GM23338 (cell line): ENCODE data around the gene VSIG8. TPM values are rescaled to one million over a fixed set of nuclear protein-coding genes. Genes with fewer than 3 reads are reported as not detected.
A peak's percentile ranks its signal among the peaks of the same experiment; 100 is the strongest.

Experiments used
- ATAC-seq: fragments of 200-7000 bp; cut with Tn5 transposase; 3 replicates; pipeline ENCODE4 v1.9.1; 2020
- DNase-seq: peaks from one replicate; pipeline ENCODE4 v3.0.0-alpha.2; 2015; ENCODE audit warnings: low spot score
- H2AFZ ChIP-seq: fragments of 200-600 bp; sonication (generic); 2 replicates; pipeline ENCODE4 v1.8.0; 2016; ENCODE audit warnings: antibody characterized with exemption, mild to moderate bottlenecking, moderate library complexity
- H3F3A ChIP-seq: fragments of 200-600 bp; sonication (generic); replicated peaks from 2 replicates; pipeline ENCODE4 v1.8.0; 2017; ENCODE audit warnings: antibody characterized with exemption, mixed run types, low read depth
- H3K27ac ChIP-seq: fragments of 200-600 bp; sonication (generic); 2 replicates; pipeline ENCODE4 v1.6.1; 2016; ENCODE audit warnings: low read depth
- H3K27me3 ChIP-seq: fragments of 200-600 bp; sonication (generic); 2 replicates; pipeline ENCODE4 v1.8.0; 2016; ENCODE audit warnings: mild to moderate bottlenecking, mixed run types, moderate library complexity; ENCODE audit not compliant: insufficient read depth
- H3K36me3 ChIP-seq: fragments of 200-600 bp; sonication (generic); 2 replicates; pipeline ENCODE4 v1.8.0; 2016; ENCODE audit warnings: mild to moderate bottlenecking; ENCODE audit not compliant: insufficient read depth
- H3K4me1 ChIP-seq: fragments of 200-600 bp; sonication (generic); 2 replicates; pipeline ENCODE4 v1.8.0; 2016; ENCODE audit warnings: mild to moderate bottlenecking, moderate library complexity; ENCODE audit not compliant: insufficient read depth
- H3K4me2 ChIP-seq: fragments of 200-600 bp; sonication (generic); 2 replicates; pipeline ENCODE4 v1.7.1; 2017; ENCODE audit warnings: mixed run types
- H3K4me3 ChIP-seq: fragments of 200-600 bp; sonication (generic); 2 replicates; pipeline ENCODE4 v1.6.1; 2016; ENCODE audit warnings: mixed run types
- H3K79me2 ChIP-seq: fragments of 200-600 bp; sonication (generic); replicated peaks from 2 replicates; pipeline ENCODE4 v1.8.0; 2017; ENCODE audit warnings: mild to moderate bottlenecking; ENCODE audit not compliant: insufficient read depth
- H3K9me2 ChIP-seq: fragments of 200-600 bp; sonication (generic); 2 replicates; pipeline ENCODE4 v1.8.0; 2017; ENCODE audit not compliant: insufficient read depth
- H4K20me1 ChIP-seq: fragments of 200-600 bp; sonication (generic); replicated peaks from 2 replicates; pipeline ENCODE4 v1.8.0; 2017; ENCODE audit warnings: mild to moderate bottlenecking; ENCODE audit not compliant: insufficient read depth
- H3K27ac Mint-ChIP-seq: 2 replicates; pipeline ENCODE4 v1.8.0; 2020; ENCODE audit warnings: inconsistent platforms, mild to moderate bottlenecking, moderate library complexity, mixed read lengths
- H3K27me3 Mint-ChIP-seq: 3 replicates; pipeline ENCODE4 v1.8.0; 2022; ENCODE audit warnings: low read depth, mild to moderate bottlenecking, moderate library complexity, mixed read lengths, inconsistent platforms; ENCODE audit not compliant: insufficient read depth, poor library complexity
- H3K36me3 Mint-ChIP-seq: 3 replicates; pipeline ENCODE4 v1.8.0; 2021; ENCODE audit warnings: low read depth, mild to moderate bottlenecking, inconsistent platforms, moderate library complexity, mixed read lengths
- H3K4me1 Mint-ChIP-seq: 3 replicates; pipeline ENCODE4 v1.8.0; 2020; ENCODE audit warnings: mild to moderate bottlenecking, inconsistent platforms, mixed read lengths
- H3K4me3 Mint-ChIP-seq: 3 replicates; pipeline ENCODE4 v1.8.0; 2021; ENCODE audit warnings: moderate library complexity, mild to moderate bottlenecking, inconsistent platforms, mixed read lengths
- H3K9me3 Mint-ChIP-seq: 3 replicates; pipeline ENCODE4 v1.8.0; 2020; ENCODE audit warnings: moderate library complexity, mild to moderate bottlenecking, inconsistent platforms, mixed read lengths
- EZH2 ChIP-seq: fragments of 200-600 bp; sonication (generic); IDR thresholded peaks from one replicate; pipeline ENCODE4 v1.8.0; 2017; ENCODE audit warnings: antibody characterized with exemption, mild to moderate bottlenecking, low read depth; ENCODE audit not compliant: unreplicated experiment
- EZH2phosphoT487 ChIP-seq: fragments of 200-600 bp; sonication (generic); IDR thresholded peaks from one replicate; pipeline ENCODE4 v1.8.1; 2018; ENCODE audit warnings: antibody characterized with exemption; ENCODE audit not compliant: unreplicated experiment
- JUNB ChIP-seq: IDR thresholded peaks from one replicate; pipeline ENCODE4 v1.6.1; 2016; ENCODE audit warnings: antibody characterized with exemption; ENCODE audit not compliant: unreplicated experiment
- NANOG ChIP-seq: IDR thresholded peaks from 2 replicates; pipeline ENCODE4 v1.6.1; 2016; ENCODE audit warnings: antibody characterized with exemption, borderline replicate concordance
- POLR2AphosphoS5 ChIP-seq: IDR thresholded peaks from 2 replicates; pipeline ENCODE4 v1.6.1; 2016; ENCODE audit warnings: antibody characterized with exemption, low read depth
- ZNF114 ChIP-seq: fragments of 250-450 bp; sonication (Bioruptor Pico); IDR thresholded peaks from 2 replicates; pipeline ENCODE4 v1.5.0; 2020; ENCODE audit warnings: mild to moderate bottlenecking, moderate library complexity
- ZNF331 ChIP-seq: fragments of 250-450 bp; sonication (Bioruptor Pico); IDR thresholded peaks from 2 replicates; pipeline ENCODE4 v1.5.0; 2020; ENCODE audit warnings: low read depth, mild to moderate bottlenecking, moderate library complexity
- polyA plus RNA-seq: library from polyadenylated mRNA; unstranded; fragments of >200 nt; fragmentation: Nextera tagmentation; extraction: Ambion mirVana; gene quantifications from 2 replicates; pipeline ENCODE4 v1.2.1, GENCODE V29; 2016
- total RNA-seq: library from RNA; depleted of rRNA; stranded (reverse); fragments of >200 nt; shearing (Covaris generic); gene quantifications from 2 replicates; pipeline ENCODE4 v1.2.3, GENCODE V29; 2014
- TF ChIP-seq, protein P1 (sequence below), 2 experiments: fragments of 200-600 bp in 1 of 2; sonication (generic) in 1 of 2; conservative IDR thresholded peaks; 2 replicates each; pipeline versions ENCODE4 v1.5.1 to v1.6.1; 2016 to 2017; ENCODE audit warnings: antibody characterized with exemption in 2 of 2, low read depth in 2 of 2, mild to moderate bottlenecking in 2 of 2, moderate library complexity in 1 of 2
- TF ChIP-seq, protein P2 (sequence below): IDR thresholded peaks from 2 replicates; pipeline ENCODE4 v1.6.1; 2016; ENCODE audit warnings: antibody characterized with exemption
- TF ChIP-seq, protein P3 (sequence below): fragments of 250-450 bp; sonication (Bioruptor Pico); IDR thresholded peaks from 2 replicates; pipeline ENCODE4 v1.5.0; 2020; ENCODE audit warnings: mild to moderate bottlenecking, moderate library complexity

Gene VSIG8
- total and polyA plus RNA-seq, 2 experiments from 2014 or later, result not detected

DNA sequence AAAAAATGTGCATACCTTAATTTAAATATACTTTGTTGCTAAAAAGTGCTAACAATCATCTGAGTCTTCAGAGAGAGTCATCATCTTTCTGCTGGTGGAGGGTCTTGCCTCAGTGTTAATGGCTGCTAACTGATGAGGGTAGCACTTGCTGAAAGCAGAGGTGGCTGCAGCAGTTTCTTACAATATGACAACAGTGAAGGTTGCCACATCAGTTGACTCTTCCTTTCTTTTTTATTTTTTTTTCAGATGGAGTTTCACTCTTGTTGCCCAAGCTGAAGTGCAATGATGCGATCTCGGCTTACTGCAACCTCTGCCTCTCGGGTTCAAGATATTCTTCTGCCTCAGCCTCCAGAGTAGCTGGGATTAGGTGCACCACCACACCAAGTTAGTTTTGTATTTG lies 40.1 kb upstream of the VSIG8 start:
- no peaks in the 10 kb centered on the region for H3K79me2 ChIP-seq
- DNase-seq (no peak), ATAC-seq (no peak)
- H3F3A ChIP-seq, result no peaks in the 10 kb centered on the region
- Mint-ChIP-seq H3K4me1 (peaks cover 15% of the 10 kb centered on the region), H3K9me3 (peaks cover 9% of the 10 kb centered on the region; the same call in 2 of the 3 replicates), H3K27me3 (peaks cover 22% of the 10 kb centered on the region), H3K27ac (no peak overlapping the region), H3K36me3 (peaks cover 3% of the 10 kb centered on the region; the same call in 1 of the 3 replicates), H3K4me3 (no peak overlapping the region)
- no peak overlapping the region for H3K27ac ChIP-seq
- peaks cover 12% of the 10 kb centered on the region for H3K4me1 ChIP-seq
- TF ChIP-seq, protein P1, sequence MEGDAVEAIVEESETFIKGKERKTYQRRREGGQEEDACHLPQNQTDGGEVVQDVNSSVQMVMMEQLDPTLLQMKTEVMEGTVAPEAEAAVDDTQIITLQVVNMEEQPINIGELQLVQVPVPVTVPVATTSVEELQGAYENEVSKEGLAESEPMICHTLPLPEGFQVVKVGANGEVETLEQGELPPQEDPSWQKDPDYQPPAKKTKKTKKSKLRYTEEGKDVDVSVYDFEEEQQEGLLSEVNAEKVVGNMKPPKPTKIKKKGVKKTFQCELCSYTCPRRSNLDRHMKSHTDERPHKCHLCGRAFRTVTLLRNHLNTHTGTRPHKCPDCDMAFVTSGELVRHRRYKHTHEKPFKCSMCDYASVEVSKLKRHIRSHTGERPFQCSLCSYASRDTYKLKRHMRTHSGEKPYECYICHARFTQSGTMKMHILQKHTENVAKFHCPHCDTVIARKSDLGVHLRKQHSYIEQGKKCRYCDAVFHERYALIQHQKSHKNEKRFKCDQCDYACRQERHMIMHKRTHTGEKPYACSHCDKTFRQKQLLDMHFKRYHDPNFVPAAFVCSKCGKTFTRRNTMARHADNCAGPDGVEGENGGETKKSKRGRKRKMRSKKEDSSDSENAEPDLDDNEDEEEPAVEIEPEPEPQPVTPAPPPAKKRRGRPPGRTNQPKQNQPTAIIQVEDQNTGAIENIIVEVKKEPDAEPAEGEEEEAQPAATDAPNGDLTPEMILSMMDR (conservative IDR thresholded peaks at IDR 0.05; ENCODE audit: low read depth in 2 of 2), result no peak
- TF ChIP-seq, protein P2, sequence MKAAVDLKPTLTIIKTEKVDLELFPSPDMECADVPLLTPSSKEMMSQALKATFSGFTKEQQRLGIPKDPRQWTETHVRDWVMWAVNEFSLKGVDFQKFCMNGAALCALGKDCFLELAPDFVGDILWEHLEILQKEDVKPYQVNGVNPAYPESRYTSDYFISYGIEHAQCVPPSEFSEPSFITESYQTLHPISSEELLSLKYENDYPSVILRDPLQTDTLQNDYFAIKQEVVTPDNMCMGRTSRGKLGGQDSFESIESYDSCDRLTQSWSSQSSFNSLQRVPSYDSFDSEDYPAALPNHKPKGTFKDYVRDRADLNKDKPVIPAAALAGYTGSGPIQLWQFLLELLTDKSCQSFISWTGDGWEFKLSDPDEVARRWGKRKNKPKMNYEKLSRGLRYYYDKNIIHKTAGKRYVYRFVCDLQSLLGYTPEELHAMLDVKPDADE, result no peak
- no peaks in the 10 kb centered on the region for H4K20me1 ChIP-seq
- no peak overlapping the region for H3K4me2 ChIP-seq
- H3K27me3 ChIP-seq, result peaks cover 17% of the 10 kb centered on the region
- no peak overlapping the region for H3K4me3 ChIP-seq
- no peak overlapping the region for H2AFZ ChIP-seq
- no peaks in the 10 kb centered on the region for H3K36me3 ChIP-seq
- H3K9me2 ChIP-seq, result no peaks in the 10 kb centered on the region

DNA sequence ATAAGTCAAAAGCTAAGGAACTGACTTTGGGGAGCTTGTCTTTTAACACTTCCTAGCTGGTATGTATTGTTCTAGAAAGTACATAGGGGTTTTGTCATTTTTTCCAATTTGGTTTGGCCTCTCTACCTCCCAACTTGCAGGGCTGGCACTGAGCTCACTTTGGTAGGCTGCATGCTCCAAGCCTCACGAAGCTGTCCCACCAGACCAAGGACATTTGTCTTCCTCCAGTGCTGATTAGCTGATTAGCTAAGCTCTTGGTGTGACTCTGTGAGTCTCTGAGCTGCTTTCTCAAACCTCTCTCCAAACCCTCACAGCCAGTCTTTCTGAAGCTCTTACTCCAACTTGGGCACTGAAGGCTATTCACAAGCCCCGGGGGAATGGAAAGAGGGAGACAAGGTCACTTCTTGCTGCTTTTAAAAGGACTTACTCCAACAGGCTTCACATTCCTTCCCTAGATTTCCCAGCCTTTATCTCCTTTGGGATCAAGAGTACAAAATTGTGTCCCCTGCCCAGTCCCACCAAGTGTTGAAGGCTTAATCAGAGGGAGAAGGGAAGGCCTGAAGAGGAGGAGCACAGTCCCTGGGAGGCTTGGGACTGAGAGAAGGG lies 38.4 kb upstream of the VSIG8 start:
- peaks cover 12% of the 10 kb centered on the region for H3K4me1 ChIP-seq
- no peaks in the 10 kb centered on the region for H3K9me2 ChIP-seq
- H3K27ac ChIP-seq, result no peak overlapping the region
- peak overlapping the region; percentile 94; the same call in 1 of the 2 replicates for H2AFZ ChIP-seq
- no peak overlapping the region; the same call in 1 of the 3 replicates for H3K4me3 Mint-ChIP-seq
- H3K79me2 ChIP-seq, result no peaks in the 10 kb centered on the region
- H3K4me2 ChIP-seq, result no peak overlapping the region
- H3K27ac Mint-ChIP-seq, result no peak overlapping the region
- peaks cover 17% of the 10 kb centered on the region for H3K27me3 ChIP-seq
- no peak overlapping the region for H3K4me3 ChIP-seq
- no peak for ATAC-seq
- peaks cover 22% of the 10 kb centered on the region for H3K27me3 Mint-ChIP-seq
- H3K36me3 ChIP-seq, result no peaks in the 10 kb centered on the region
- no peaks in the 10 kb centered on the region for H4K20me1 ChIP-seq
- peaks cover 15% of the 10 kb centered on the region for H3K4me1 Mint-ChIP-seq
- H3F3A ChIP-seq, result no peaks in the 10 kb centered on the region
- no peak for DNase-seq
- H3K9me3 Mint-ChIP-seq, result peaks cover 9% of the 10 kb centered on the region; the same call in 2 of the 3 replicates
- H3K36me3 Mint-ChIP-seq, result peaks cover 3% of the 10 kb centered on the region; the same call in 1 of the 3 replicates
- TF ChIP-seq, protein P1 (conservative IDR thresholded peaks at IDR 0.05; ENCODE audit: low read depth in 2 of 2), result no peak
- no peak for TF ChIP-seq POLR2AphosphoS5
- TF ChIP-seq, protein P3, sequence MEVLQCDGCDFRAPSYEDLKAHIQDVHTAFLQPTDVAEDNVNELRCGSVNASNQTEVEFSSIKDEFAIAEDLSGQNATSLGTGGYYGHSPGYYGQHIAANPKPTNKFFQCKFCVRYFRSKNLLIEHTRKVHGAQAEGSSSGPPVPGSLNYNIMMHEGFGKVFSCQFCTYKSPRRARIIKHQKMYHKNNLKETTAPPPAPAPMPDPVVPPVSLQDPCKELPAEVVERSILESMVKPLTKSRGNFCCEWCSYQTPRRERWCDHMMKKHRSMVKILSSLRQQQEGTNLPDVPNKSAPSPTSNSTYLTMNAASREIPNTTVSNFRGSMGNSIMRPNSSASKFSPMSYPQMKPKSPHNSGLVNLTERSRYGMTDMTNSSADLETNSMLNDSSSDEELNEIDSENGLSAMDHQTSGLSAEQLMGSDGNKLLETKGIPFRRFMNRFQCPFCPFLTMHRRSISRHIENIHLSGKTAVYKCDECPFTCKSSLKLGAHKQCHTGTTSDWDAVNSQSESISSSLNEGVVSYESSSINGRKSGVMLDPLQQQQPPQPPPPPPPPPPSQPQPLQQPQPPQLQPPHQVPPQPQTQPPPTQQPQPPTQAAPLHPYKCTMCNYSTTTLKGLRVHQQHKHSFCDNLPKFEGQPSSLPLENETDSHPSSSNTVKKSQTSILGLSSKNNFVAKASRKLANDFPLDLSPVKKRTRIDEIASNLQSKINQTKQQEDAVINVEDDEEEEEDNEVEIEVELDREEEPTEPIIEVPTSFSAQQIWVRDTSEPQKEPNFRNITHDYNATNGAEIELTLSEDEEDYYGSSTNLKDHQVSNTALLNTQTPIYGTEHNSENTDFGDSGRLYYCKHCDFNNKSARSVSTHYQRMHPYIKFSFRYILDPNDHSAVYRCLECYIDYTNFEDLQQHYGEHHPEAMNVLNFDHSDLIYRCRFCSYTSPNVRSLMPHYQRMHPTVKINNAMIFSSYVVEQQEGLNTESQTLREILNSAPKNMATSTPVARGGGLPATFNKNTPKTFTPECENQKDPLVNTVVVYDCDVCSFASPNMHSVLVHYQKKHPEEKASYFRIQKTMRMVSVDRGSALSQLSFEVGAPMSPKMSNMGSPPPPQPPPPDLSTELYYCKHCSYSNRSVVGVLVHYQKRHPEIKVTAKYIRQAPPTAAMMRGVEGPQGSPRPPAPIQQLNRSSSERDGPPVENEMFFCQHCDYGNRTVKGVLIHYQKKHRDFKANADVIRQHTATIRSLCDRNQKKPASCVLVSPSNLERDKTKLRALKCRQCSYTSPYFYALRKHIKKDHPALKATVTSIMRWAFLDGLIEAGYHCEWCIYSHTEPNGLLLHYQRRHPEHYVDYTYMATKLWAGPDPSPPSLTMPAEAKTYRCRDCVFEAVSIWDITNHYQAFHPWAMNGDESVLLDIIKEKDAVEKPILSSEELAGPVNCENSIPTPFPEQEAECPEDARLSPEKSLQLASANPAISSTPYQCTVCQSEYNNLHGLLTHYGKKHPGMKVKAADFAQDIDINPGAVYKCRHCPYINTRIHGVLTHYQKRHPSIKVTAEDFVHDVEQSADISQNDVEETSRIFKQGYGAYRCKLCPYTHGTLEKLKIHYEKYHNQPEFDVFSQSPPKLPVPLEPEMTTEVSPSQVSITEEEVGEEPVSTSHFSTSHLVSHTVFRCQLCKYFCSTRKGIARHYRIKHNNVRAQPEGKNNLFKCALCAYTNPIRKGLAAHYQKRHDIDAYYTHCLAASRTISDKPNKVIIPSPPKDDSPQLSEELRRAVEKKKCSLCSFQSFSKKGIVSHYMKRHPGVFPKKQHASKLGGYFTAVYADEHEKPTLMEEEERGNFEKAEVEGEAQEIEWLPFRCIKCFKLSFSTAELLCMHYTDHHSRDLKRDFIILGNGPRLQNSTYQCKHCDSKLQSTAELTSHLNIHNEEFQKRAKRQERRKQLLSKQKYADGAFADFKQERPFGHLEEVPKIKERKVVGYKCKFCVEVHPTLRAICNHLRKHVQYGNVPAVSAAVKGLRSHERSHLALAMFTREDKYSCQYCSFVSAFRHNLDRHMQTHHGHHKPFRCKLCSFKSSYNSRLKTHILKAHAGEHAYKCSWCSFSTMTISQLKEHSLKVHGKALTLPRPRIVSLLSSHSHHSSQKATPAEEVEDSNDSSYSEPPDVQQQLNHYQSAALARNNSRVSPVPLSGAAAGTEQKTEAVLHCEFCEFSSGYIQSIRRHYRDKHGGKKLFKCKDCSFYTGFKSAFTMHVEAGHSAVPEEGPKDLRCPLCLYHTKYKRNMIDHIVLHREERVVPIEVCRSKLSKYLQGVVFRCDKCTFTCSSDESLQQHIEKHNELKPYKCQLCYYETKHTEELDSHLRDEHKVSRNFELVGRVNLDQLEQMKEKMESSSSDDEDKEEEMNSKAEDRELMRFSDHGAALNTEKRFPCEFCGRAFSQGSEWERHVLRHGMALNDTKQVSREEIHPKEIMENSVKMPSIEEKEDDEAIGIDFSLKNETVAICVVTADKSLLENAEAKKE, result no peak
- TF ChIP-seq NANOG, result no peak
- TF ChIP-seq JUNB, result no peak
- no peak for TF ChIP-seq ZNF114 (CRISPR knock-in tag)
- no peak for TF ChIP-seq EZH2phosphoT487
- TF ChIP-seq ZNF331 (CRISPR knock-in tag), result no peak
- TF ChIP-seq EZH2, result no peak
